H1 (cell line): Measurements from ENCODE around the gene FIS1.

Experiments
- ATF2 ChIP-seq: IDR thresholded peaks from 2 replicates; pipeline ENCODE4 v1.6.1; 2012; ENCODE audit warnings: low read length, inconsistent platforms
- CTCF ChIP-seq, 3 experiments: IDR thresholded peaks; 1 replicate in 2 of 3; 2 replicates in 1 of 3; pipeline versions ENCODE4 v1.5.1 to v1.6.1; 2011; ENCODE audit warnings: low read length in 3 of 3, mild to moderate bottlenecking in 3 of 3, inconsistent platforms in 2 of 3, low read depth in 1 of 3, moderate library complexity in 1 of 3; ENCODE audit not compliant: insufficient read depth in 1 of 3; ENCODE audit errors: control extremely low read depth in 1 of 3
- EGR1 ChIP-seq: IDR thresholded peaks from 2 replicates; pipeline ENCODE4 v1.6.1; 2011; ENCODE audit warnings: low read depth, low read length, borderline replicate concordance
- EP300 ChIP-seq, 2 experiments: IDR thresholded peaks; 1 replicate in 1 of 2; 2 replicates in 1 of 2; pipeline ENCODE4 v1.6.1; 2011 to 2012; ENCODE audit warnings: low read depth in 2 of 2, low read length in 2 of 2, mild to moderate bottlenecking in 2 of 2, borderline replicate concordance in 1 of 2, inconsistent platforms in 1 of 2, moderate library complexity in 1 of 2
- EZH2 ChIP-seq: fragments of 200-600 bp; sonication (generic); IDR thresholded peaks from 2 replicates; pipeline ENCODE4 v1.7.1; 2012; ENCODE audit warnings: low read depth, mild to moderate bottlenecking, moderate library complexity, low read length, inconsistent platforms; ENCODE audit not compliant: severe bottlenecking
- GABPA ChIP-seq: IDR thresholded peaks from 2 replicates; pipeline ENCODE4 v1.6.1; 2011; ENCODE audit warnings: mild to moderate bottlenecking, low read length, moderate library complexity, borderline replicate concordance; ENCODE audit not compliant: insufficient read depth
- HDAC6 ChIP-seq: IDR thresholded peaks from one replicate; pipeline ENCODE4 v1.7.1; 2012; ENCODE audit warnings: low read depth, mild to moderate bottlenecking, inconsistent platforms, low read length, moderate library complexity
- MAFK ChIP-seq: IDR thresholded peaks from 2 replicates; pipeline ENCODE4 v1.6.1; 2012; ENCODE audit warnings: low read depth, mild to moderate bottlenecking, improper control_type of control experiment, low read length
- MAX ChIP-seq: IDR thresholded peaks from 2 replicates; pipeline ENCODE4 v1.6.1; 2012; ENCODE audit warnings: inconsistent platforms
- POLR2A ChIP-seq, 2 experiments: IDR thresholded peaks; 1 replicate in 1 of 2; 2 replicates in 1 of 2; pipeline ENCODE4 v1.6.1; 2011; ENCODE audit warnings: low read depth in 2 of 2, low read length in 2 of 2, mild to moderate bottlenecking in 2 of 2; ENCODE audit errors: control extremely low read depth in 1 of 2
- RAD21 ChIP-seq, 2 experiments: IDR thresholded peaks in 1 of 2; conservative IDR thresholded peaks in 1 of 2; 2 replicates each; pipeline ENCODE4 v1.6.1; 2011; ENCODE audit warnings: low read depth in 2 of 2, low read length in 2 of 2, improper control_type of control experiment in 1 of 2, inconsistent platforms in 1 of 2, mild to moderate bottlenecking in 1 of 2, moderate library complexity in 1 of 2
- SP4 ChIP-seq: IDR thresholded peaks from 2 replicates; pipeline ENCODE4 v1.6.1; 2012; ENCODE audit warnings: low read length, inconsistent platforms
- TAF1 ChIP-seq: IDR thresholded peaks from 2 replicates; pipeline ENCODE4 v1.6.1; 2011; ENCODE audit warnings: mild to moderate bottlenecking, low read depth, low read length
- USF2 ChIP-seq: IDR thresholded peaks from 2 replicates; pipeline ENCODE4 v1.6.1; 2011; ENCODE audit warnings: low read length, improper control_type of control experiment

GRCh38 chr7:101240226-101241014, 4.5 kb downstream of the FIS1 start:
- TF ChIP-seq EGR1 (no peak), GABPA (no peak), CTCF (IDR thresholded peaks at IDR 0.05; ENCODE audit: control extremely low read depth in 1 of 3, insufficient read depth in 1 of 3, low read depth in 1 of 3, low read length in 3 of 3) (no peak), POLR2A (IDR thresholded peaks at IDR 0.05; ENCODE audit: control extremely low read depth in 1 of 2, low read depth in 2 of 2, low read length in 2 of 2) (no peak), ATF2 (no peak), RAD21 (IDR thresholded peaks at IDR 0.05 in 1 of 2, conservative IDR thresholded peaks at IDR 0.05 in 1 of 2; ENCODE audit: low read depth in 2 of 2, low read length in 2 of 2) (no peak), EZH2 (no peak), USF2 (no peak), EP300 (IDR thresholded peaks at IDR 0.05; ENCODE audit: borderline replicate concordance in 1 of 2, low read depth in 2 of 2, low read length in 2 of 2) (no peak), TAF1 (no peak), HDAC6 (no peak), SP4 (no peak), MAX (no peak), MAFK (no peak)
